ENCODE data around the gene TMX4. TPM values are rescaled to one million over a fixed set of nuclear protein-coding genes. Genes with fewer than 3 reads are reported as not detected.

The TMX4 gene
- total and polyA plus RNA-seq, 4 donors = 12.6 to 17.3 (median 15.9) TPM

GRCh38 chr20:7975851-7976414 is 43.6 kb downstream of the TMX4 start:
- H3K27ac ChIP-seq (ENCODE audit: low read depth in 1 of 2, low read length in 2 of 2) = no peak overlapping the region
- peaks cover 0 to 15% (median 5%) of the 10 kb centered on the region in 4 donors for H3K4me1 ChIP-seq (ENCODE audit: control insufficient read depth in 4 of 4, insufficient read depth in 4 of 4, low read length in 3 of 4)
- no peak overlapping the region for H3K9ac ChIP-seq (ENCODE audit: low read depth in 1 of 2, low read length in 2 of 2)
- H3K9me3 ChIP-seq (ENCODE audit: control insufficient read depth in 4 of 4, low read length in 3 of 4) = no peaks in the 10 kb centered on the region
- no peak for DNase-seq (ENCODE audit: low spot score)
- H3K27me3 ChIP-seq (ENCODE audit: control insufficient read depth in 4 of 4, insufficient read depth in 4 of 4, low read length in 3 of 4) = no peaks in the 10 kb centered on the region
- no peak overlapping the region for H3K4me3 ChIP-seq (ENCODE audit: low read depth in 1 of 3, low read length in 3 of 3)
- H3K36me3 ChIP-seq (ENCODE audit: control insufficient read depth in 4 of 4, insufficient read depth in 3 of 4, low read depth in 1 of 4, low read length in 3 of 4) = no peaks in the 10 kb centered on the region
- no peak for TF ChIP-seq NR2F2 (IDR thresholded peaks at IDR 0.05)
- no peak for TF ChIP-seq RXRA (IDR thresholded peaks at IDR 0.05)
- no peak for TF ChIP-seq REST (IDR thresholded peaks at IDR 0.05)
- TF ChIP-seq SP1 (IDR thresholded peaks at IDR 0.05) = no peak
- TF ChIP-seq RAD21 (IDR thresholded peaks at IDR 0.05) = no peak
- TF ChIP-seq YY1 (IDR thresholded peaks at IDR 0.05) = peak; percentile 32
- no peak for TF ChIP-seq FOXA1 (IDR thresholded peaks at IDR 0.05)
- 69% methylated on average over 9 of the region's 9 CpGs for WGBS

GRCh38 chr20:7974785-7975435 is 44.7 kb downstream of the TMX4 start:
- Histone ChIP-seq H3K4me1 (ENCODE audit: control insufficient read depth in 4 of 4, insufficient read depth in 4 of 4, low read length in 3 of 4) (peaks cover 0 to 9% (median under 1%) of the 10 kb centered on the region in 4 donors), H3K4me3 (ENCODE audit: low read depth in 1 of 3, low read length in 3 of 3) (no peak overlapping the region), H3K9ac (ENCODE audit: low read depth in 1 of 2, low read length in 2 of 2) (no peak overlapping the region), H3K36me3 (ENCODE audit: control insufficient read depth in 4 of 4, insufficient read depth in 3 of 4, low read depth in 1 of 4, low read length in 3 of 4) (no peaks in the 10 kb centered on the region), H3K27ac (ENCODE audit: low read depth in 1 of 2, low read length in 2 of 2) (no peak overlapping the region), H3K9me3 (ENCODE audit: control insufficient read depth in 4 of 4, low read length in 3 of 4) (no peaks in the 10 kb centered on the region), H3K27me3 (ENCODE audit: control insufficient read depth in 4 of 4, insufficient read depth in 4 of 4, low read length in 3 of 4) (no peaks in the 10 kb centered on the region)
- TF ChIP-seq HNF4G (IDR thresholded peaks at IDR 0.05) = no peak
- TF ChIP-seq CTCF (IDR thresholded peaks at IDR 0.05; ENCODE audit: low read depth, low read length, missing input control) = no peak
- peak in 1 of 2 donors; percentile 52 for TF ChIP-seq RXRA (IDR thresholded peaks at IDR 0.05)
- TF ChIP-seq HNF4A (conservative IDR thresholded peaks at IDR 0.05) = peak in 1 of 2 donors; percentile 40
- TF ChIP-seq FOXA1 (IDR thresholded peaks at IDR 0.05) = no peak
- TF ChIP-seq REST (IDR thresholded peaks at IDR 0.05) = no peak
- no peak for TF ChIP-seq TAF1 (conservative IDR thresholded peaks at IDR 0.05)
- TF ChIP-seq FOXA2 (IDR thresholded peaks at IDR 0.05) = no peak
- TF ChIP-seq ATF3 (IDR thresholded peaks at IDR 0.05) = no peak
- TF ChIP-seq NR2F2 (IDR thresholded peaks at IDR 0.05) = no peak
- no peak for TF ChIP-seq JUND (IDR thresholded peaks at IDR 0.05)
- no peak for TF ChIP-seq EGR1 (IDR thresholded peaks at IDR 0.05; ENCODE audit: low read depth in 2 of 2)
- no peak for TF ChIP-seq RAD21 (IDR thresholded peaks at IDR 0.05)
- TF ChIP-seq GABPA (IDR thresholded peaks at IDR 0.05 in 1 of 2, conservative IDR thresholded peaks at IDR 0.05 in 1 of 2) = no peak
- TF ChIP-seq YY1 (IDR thresholded peaks at IDR 0.05) = no peak
- no peak for TF ChIP-seq SP1 (IDR thresholded peaks at IDR 0.05)
- TF ChIP-seq ZBTB33 (IDR thresholded peaks at IDR 0.05) = no peak
- no peak for TF ChIP-seq MAX (IDR thresholded peaks at IDR 0.05)
- no peak for DNase-seq (ENCODE audit: low spot score)
- 42% methylated on average over 4 of the region's 4 CpGs for WGBS
